H1 (cell line): Measurements from ENCODE around the gene OR10A6. TPM values are rescaled to one million over a fixed set of nuclear protein-coding genes. Genes with fewer than 3 reads are reported as not detected.

Experiments
- CHD7 ChIP-seq: fragments of 300-600 bp; sonication (generic); IDR thresholded peaks from 2 replicates; pipeline ENCODE4 v1.7.1; 2012; ENCODE audit warnings: low read length, moderate library complexity, mild to moderate bottlenecking, inconsistent platforms; ENCODE audit not compliant: insufficient replicate concordance
- polyA plus RNA-seq, 7 experiments: library from polyadenylated mRNA; depleted of rRNA in 3 of 7; stranded (reverse) in 5 of 7; unstranded in 2 of 7; fragments of >200 nt in 5 of 7; fragments of 200-250 nt in 2 of 7; gene quantifications; 1 replicate in 5 of 7; 2 replicates in 1 of 7; 4 replicates in 1 of 7; pipeline versions ENCODE4 v1.2.1 to v1.2.3, GENCODE V29; 2011 to 2013; ENCODE audit warnings: missing spikeins in 2 of 7, mixed read lengths in 2 of 7
- total RNA-seq: library from RNA; stranded (reverse); fragmentation: NEBNext Ultra II Directional; extraction: Animal tissue kit (Norgen Biotek cat#: 25700); gene quantifications from 2 replicates; pipeline ENCODE4 v1.2.1, GENCODE V29; 2021

OR10A6 gene
- total and polyA plus RNA-seq, 2 of the 8 experiments (the other 6 are each of a cell fraction or from before 2014, with no cell fraction given) = not detected

GRCh38 chr11:7893796-7894195 is 37.3 kb downstream of the OR10A6 start (continued):
- no peak for TF ChIP-seq CHD7
